Gastrocnemius medialis (tissue), 4 donors: Measurements from ENCODE around the gene EEF1E1. TPM values are rescaled to one million over a fixed set of nuclear protein-coding genes. Genes with fewer than 3 reads are reported as not detected.

Experiments used
- ATAC-seq, 2 donors: fragments of 150-250 bp; one replicate each; pipeline ENCODE4 v1.9.1; 2016
- DNase-seq, 2 donors: peaks; one replicate each; pipeline ENCODE4 v3.0.0-alpha.2; 2019
- H3K27ac ChIP-seq, 4 donors: fragments of 200-600 bp; sonication (generic); 1 replicate in 1 of 4; 2 replicates in 3 of 4; pipeline ENCODE4 v1.5.1; 2016 to 2018; ENCODE audit warnings: mild to moderate bottlenecking in 2 of 4, moderate library complexity in 1 of 4
- H3K27me3 ChIP-seq, 3 donors: fragments of 200-600 bp; sonication (generic) in 2 of 3; 1 replicate in 1 of 3; 2 replicates in 2 of 3; pipeline versions ENCODE4 v1.5.1 to v1.6.0; 2016 to 2019; ENCODE audit warnings: mild to moderate bottlenecking in 1 of 3, moderate library complexity in 1 of 3
- H3K36me3 ChIP-seq, 2 donors: fragments of 200-600 bp; sonication (generic) in 1 of 2; one replicate each; pipeline ENCODE4 v1.5.1; 2017 to 2018
- H3K4me1 ChIP-seq, 2 donors: fragments of 200-600 bp; sonication (generic) in 1 of 2; one replicate each; pipeline ENCODE4 v1.5.1; 2016 to 2017; ENCODE audit warnings: mild to moderate bottlenecking in 2 of 2
- H3K4me3 ChIP-seq, 4 donors: fragments of 200-600 bp; sonication (generic) in 3 of 4; 1 replicate in 1 of 4; 2 replicates in 3 of 4; pipeline ENCODE4 v1.5.1; 2016 to 2019; ENCODE audit warnings: mild to moderate bottlenecking in 2 of 4
- H3K9me3 ChIP-seq, 3 donors: fragments of 200-600 bp; sonication (generic) in 2 of 3; 1 replicate in 1 of 3; 2 replicates in 2 of 3; pipeline ENCODE4 v1.5.1; 2016 to 2019
- POLR2A ChIP-seq, 2 donors: fragments of 450-650 bp; IDR thresholded peaks; one replicate each; pipeline ENCODE4 v1.6.1; 2017; ENCODE audit warnings: antibody characterized with exemption in 2 of 2, mild to moderate bottlenecking in 2 of 2, moderate library complexity in 2 of 2
- in situ Hi-C, 4 donors: fragments of 200-750 bp; cut with MboI; loops; one replicate each; pipeline versions ENCODE4 v1.15.0 to v1.8.0; 2017; ENCODE audit warnings: low sequenced_read_pairs in 4 of 4
- intact Hi-C: fragments of 100-400 bp; cut with DNase I; formaldehyde crosslinking; loops from one replicate; pipeline ENCODE4 v1.15.1; 2023; ENCODE audit warnings: low total_unique reads
- total RNA-seq, 4 donors: library from RNA; depleted of rRNA; stranded (reverse); fragments of >200 nt; gene quantifications; one replicate each; pipeline versions ENCODE4 v1.1.0 to v1.2.3, GENCODE V29; 2016
- TF ChIP-seq, protein P1 (sequence below), 5 experiments: fragments of 450-650 bp in 3 of 5; fragments of 200-600 bp in 2 of 5; sonication (generic) in 2 of 5; IDR thresholded peaks in 4 of 5; conservative IDR thresholded peaks in 1 of 5; 1 replicate in 4 of 5; 2 replicates in 1 of 5; pipeline ENCODE4 v1.5.1; 2016 to 2019; ENCODE audit warnings: antibody characterized with exemption in 5 of 5, mild to moderate bottlenecking in 3 of 5, moderate library complexity in 3 of 5

Gene EEF1E1
- total RNA-seq, 4 donors from 2014 or later: 16.0 to 39.9 (median 21.2) TPM

DNA sequence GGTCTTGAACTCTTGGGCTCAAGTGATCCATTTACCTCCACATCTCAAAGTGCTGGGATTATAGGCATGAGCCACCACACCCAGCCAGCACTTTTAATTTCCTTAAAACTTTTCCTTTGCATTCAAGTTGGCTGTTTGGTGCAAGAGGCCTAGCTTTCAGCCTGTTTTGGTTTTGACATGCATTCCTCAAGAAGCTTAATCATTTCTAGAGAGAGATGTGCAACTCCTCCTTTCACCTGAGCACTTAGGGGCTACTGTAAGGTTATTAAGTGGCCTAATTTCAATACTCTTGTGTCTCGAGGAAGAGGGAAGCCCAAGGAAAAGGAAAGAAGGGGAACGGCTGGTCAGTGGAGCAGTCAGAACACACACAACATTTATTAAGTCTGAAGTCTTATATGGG is 24.4 kb downstream of the EEF1E1 start:
- TF ChIP-seq, protein P1, sequence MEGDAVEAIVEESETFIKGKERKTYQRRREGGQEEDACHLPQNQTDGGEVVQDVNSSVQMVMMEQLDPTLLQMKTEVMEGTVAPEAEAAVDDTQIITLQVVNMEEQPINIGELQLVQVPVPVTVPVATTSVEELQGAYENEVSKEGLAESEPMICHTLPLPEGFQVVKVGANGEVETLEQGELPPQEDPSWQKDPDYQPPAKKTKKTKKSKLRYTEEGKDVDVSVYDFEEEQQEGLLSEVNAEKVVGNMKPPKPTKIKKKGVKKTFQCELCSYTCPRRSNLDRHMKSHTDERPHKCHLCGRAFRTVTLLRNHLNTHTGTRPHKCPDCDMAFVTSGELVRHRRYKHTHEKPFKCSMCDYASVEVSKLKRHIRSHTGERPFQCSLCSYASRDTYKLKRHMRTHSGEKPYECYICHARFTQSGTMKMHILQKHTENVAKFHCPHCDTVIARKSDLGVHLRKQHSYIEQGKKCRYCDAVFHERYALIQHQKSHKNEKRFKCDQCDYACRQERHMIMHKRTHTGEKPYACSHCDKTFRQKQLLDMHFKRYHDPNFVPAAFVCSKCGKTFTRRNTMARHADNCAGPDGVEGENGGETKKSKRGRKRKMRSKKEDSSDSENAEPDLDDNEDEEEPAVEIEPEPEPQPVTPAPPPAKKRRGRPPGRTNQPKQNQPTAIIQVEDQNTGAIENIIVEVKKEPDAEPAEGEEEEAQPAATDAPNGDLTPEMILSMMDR (IDR thresholded peaks at IDR 0.05 in 4 of 5, conservative IDR thresholded peaks at IDR 0.05 in 1 of 5): no peak
- TF ChIP-seq POLR2A (IDR thresholded peaks at IDR 0.05): no peak
- Histone ChIP-seq H3K4me3 (no peak overlapping the region), H3K27ac (no peak overlapping the region), H3K27me3 (no peaks in the 10 kb centered on the region), H3K9me3 (no peaks in the 10 kb centered on the region), H3K4me1 (peaks cover 7% of the 10 kb centered on the region in 2 donors), H3K36me3 (no peaks in the 10 kb centered on the region)
- DNase-seq (no peak), ATAC-seq (no peak)
- intact Hi-C loops (no loop called here), in situ Hi-C loops (loop anchor here in 1 of 4 donors (25.0 kb wide), 1 partner anchor 359 kb away; the partner anchor contains the start of gene SLC35B3)

GRCh38 chr6:8075704-8076103 is 26.6 kb downstream of the EEF1E1 start:
- Histone ChIP-seq H3K4me3 (no peak overlapping the region), H3K4me1 (no peaks in the 10 kb centered on the region), H3K27ac (no peak overlapping the region), H3K9me3 (no peaks in the 10 kb centered on the region), H3K36me3 (no peaks in the 10 kb centered on the region), H3K27me3 (no peaks in the 10 kb centered on the region)
- in situ Hi-C loops: loop anchor here in 1 of 4 donors (25.0 kb wide), 1 partner anchor 362 kb away; the partner anchor contains the start of gene SLC35B3
- no peak for TF ChIP-seq POLR2A (IDR thresholded peaks at IDR 0.05)
- TF ChIP-seq, protein P1 (IDR thresholded peaks at IDR 0.05 in 4 of 5, conservative IDR thresholded peaks at IDR 0.05 in 1 of 5): no peak
- intact Hi-C loops: no loop called here
- no peak for DNase-seq
- ATAC-seq: no peak

- in situ Hi-C loops: loop anchor here in 1 of 4 donors (25.0 kb wide), 1 partner anchor 362 kb away; the partner anchor contains the start of gene SLC35B3
- intact Hi-C loops: no loop called here
- Histone ChIP-seq H3K27ac (no peak overlapping the region), H3K4me1 (no peaks in the 10 kb centered on the region), H3K36me3 (no peaks in the 10 kb centered on the region), H3K4me3 (no peak overlapping the region), H3K9me3 (no peaks in the 10 kb centered on the region), H3K27me3 (no peaks in the 10 kb centered on the region)
- no peak for ATAC-seq
- TF ChIP-seq, protein P1 (IDR thresholded peaks at IDR 0.05 in 4 of 5, conservative IDR thresholded peaks at IDR 0.05 in 1 of 5): no peak
- TF ChIP-seq POLR2A (IDR thresholded peaks at IDR 0.05): no peak
- no peak for DNase-seq
These were observed 27.2 kb downstream of the EEF1E1 start for GRCh38 chr6:8075185-8075584.

DNA sequence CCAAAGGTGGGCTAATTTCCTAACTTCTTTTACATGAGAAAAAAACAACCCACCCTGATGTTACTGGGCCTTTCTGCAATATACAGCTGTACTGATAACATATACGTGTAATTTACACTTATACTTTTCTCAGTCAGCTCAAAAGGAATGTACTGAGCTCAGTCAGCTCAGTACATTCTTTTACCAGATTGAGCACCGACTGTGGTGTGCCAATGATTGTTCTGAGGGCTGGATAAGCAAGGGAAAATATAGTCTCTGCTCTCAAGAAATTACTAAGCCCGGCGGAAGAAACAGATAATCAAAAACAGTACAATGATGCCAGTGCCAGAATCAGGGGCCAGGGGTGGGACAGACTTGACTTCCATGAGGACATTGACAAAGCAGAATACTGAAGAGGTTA is 28.1 kb downstream of the EEF1E1 start:
- intact Hi-C loops (no loop called here), in situ Hi-C loops (no loop called here)
- Histone ChIP-seq H3K27me3 (no peaks in the 10 kb centered on the region), H3K4me1 (no peaks in the 10 kb centered on the region), H3K36me3 (no peaks in the 10 kb centered on the region), H3K27ac (no peak overlapping the region), H3K4me3 (no peak overlapping the region), H3K9me3 (no peaks in the 10 kb centered on the region)
- ATAC-seq: no peak
- TF ChIP-seq POLR2A (IDR thresholded peaks at IDR 0.05): no peak
- TF ChIP-seq, protein P1 (IDR thresholded peaks at IDR 0.05 in 4 of 5, conservative IDR thresholded peaks at IDR 0.05 in 1 of 5): no peak
- no peak for DNase-seq

GRCh38 chr6:8073758-8074157 is 28.6 kb downstream of the EEF1E1 start:
- ATAC-seq: no peak
- no peak for DNase-seq
- no peak overlapping the region for H3K27ac ChIP-seq
- H3K4me3 ChIP-seq: no peak overlapping the region
- intact Hi-C loops: no loop called here
- no peaks in the 10 kb centered on the region for H3K4me1 ChIP-seq
- TF ChIP-seq POLR2A (IDR thresholded peaks at IDR 0.05): no peak
- TF ChIP-seq, protein P1 (IDR thresholded peaks at IDR 0.05 in 4 of 5, conservative IDR thresholded peaks at IDR 0.05 in 1 of 5): no peak
- in situ Hi-C loops: no loop called here
- H3K36me3 ChIP-seq: no peaks in the 10 kb centered on the region
- no peaks in the 10 kb centered on the region for H3K27me3 ChIP-seq
- H3K9me3 ChIP-seq: no peaks in the 10 kb centered on the region
